Neural cell (in vitro differentiated cells): ENCODE measurements around the gene NT5C3A.

Experiments
- EZH2 ChIP-seq: fragments of 200-600, 300-800 bp; shearing (Covaris generic), sonication (generic); IDR thresholded peaks from 2 replicates; pipeline ENCODE4 v1.6.1; 2014; ENCODE audit warnings: antibody characterized with exemption, low read length, borderline replicate concordance, mild to moderate bottlenecking; ENCODE audit not compliant: insufficient read depth, poor library complexity, severe bottlenecking
- POLR2AphosphoS5 ChIP-seq: IDR thresholded peaks from 2 replicates; pipeline ENCODE4 v1.6.1; 2012
- RAD21 ChIP-seq: fragments of 450-650 bp; conservative IDR thresholded peaks from 2 replicates; pipeline ENCODE4 v1.6.1; 2014; ENCODE audit warnings: antibody characterized with exemption, mild to moderate bottlenecking, moderate library complexity
- REST ChIP-seq: IDR thresholded peaks from 2 replicates; pipeline ENCODE4 v1.6.1; 2012; ENCODE audit warnings: borderline replicate concordance
- TF ChIP-seq, protein P1 (sequence below): fragments of 450-650 bp; IDR thresholded peaks from 2 replicates; pipeline ENCODE4 v1.5.1; 2014; ENCODE audit warnings: antibody characterized with exemption, mild to moderate bottlenecking, moderate library complexity; ENCODE audit not compliant: poor library complexity, severe bottlenecking

DNA sequence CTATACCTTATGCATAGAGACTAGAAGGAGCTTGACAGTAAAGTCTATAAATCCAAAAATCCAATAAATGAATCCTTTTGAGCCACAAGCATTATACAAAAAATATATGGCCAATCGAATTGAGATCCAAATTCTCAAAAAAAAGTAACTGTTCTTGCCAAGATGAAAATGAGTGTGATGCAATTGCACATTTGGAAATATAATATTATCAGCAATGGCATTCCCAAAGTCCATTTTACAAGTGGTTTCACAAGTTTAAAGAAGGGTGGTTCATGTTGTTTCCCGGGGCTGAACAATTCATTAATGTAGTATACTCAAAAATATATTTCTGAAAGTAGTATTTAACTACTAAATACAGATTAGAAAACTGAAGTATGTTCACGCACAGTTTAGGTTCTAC lies 39.3 kb upstream of the NT5C3A start:
- TF ChIP-seq, protein P1, sequence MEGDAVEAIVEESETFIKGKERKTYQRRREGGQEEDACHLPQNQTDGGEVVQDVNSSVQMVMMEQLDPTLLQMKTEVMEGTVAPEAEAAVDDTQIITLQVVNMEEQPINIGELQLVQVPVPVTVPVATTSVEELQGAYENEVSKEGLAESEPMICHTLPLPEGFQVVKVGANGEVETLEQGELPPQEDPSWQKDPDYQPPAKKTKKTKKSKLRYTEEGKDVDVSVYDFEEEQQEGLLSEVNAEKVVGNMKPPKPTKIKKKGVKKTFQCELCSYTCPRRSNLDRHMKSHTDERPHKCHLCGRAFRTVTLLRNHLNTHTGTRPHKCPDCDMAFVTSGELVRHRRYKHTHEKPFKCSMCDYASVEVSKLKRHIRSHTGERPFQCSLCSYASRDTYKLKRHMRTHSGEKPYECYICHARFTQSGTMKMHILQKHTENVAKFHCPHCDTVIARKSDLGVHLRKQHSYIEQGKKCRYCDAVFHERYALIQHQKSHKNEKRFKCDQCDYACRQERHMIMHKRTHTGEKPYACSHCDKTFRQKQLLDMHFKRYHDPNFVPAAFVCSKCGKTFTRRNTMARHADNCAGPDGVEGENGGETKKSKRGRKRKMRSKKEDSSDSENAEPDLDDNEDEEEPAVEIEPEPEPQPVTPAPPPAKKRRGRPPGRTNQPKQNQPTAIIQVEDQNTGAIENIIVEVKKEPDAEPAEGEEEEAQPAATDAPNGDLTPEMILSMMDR: no peak
- no peak for TF ChIP-seq REST
- TF ChIP-seq RAD21: no peak
- no peak for TF ChIP-seq POLR2AphosphoS5
- no peak for TF ChIP-seq EZH2
